HepG2 (cell line): ENCODE data around the gene OCSTAMP. TPM values are rescaled to one million over a fixed set of nuclear protein-coding genes. Genes with fewer than 3 reads are reported as not detected.

ENCODE experiments used
- AGO2 ChIP-seq: fragments of 200-400 bp; formaldehyde crosslinking; optimal IDR thresholded peaks from 2 replicates; pipeline ENCODE3; 2017; ENCODE audit warnings: mild to moderate bottlenecking, low read depth, low read length, moderate library complexity
- FOXO1 ChIP-seq: sonication (generic); formaldehyde crosslinking; IDR thresholded peaks from 2 replicates; pipeline ENCODE4 v1.4.0; 2020; ENCODE audit warnings: missing genetic modification reagents
- MEF2D ChIP-seq: sonication (generic); formaldehyde crosslinking; IDR thresholded peaks from 2 replicates; pipeline ENCODE4 v1.5.1; 2020; ENCODE audit warnings: mild to moderate bottlenecking, missing genetic modification reagents
- MLXIP ChIP-seq: sonication (generic); formaldehyde crosslinking; IDR thresholded peaks from 2 replicates; pipeline ENCODE4 v1.9.0; 2021; ENCODE audit warnings: missing genetic modification reagents, borderline replicate concordance
- NFKB2 ChIP-seq: sonication (generic); formaldehyde crosslinking; IDR thresholded peaks from 2 replicates; pipeline ENCODE4 v1.4.0; 2020; ENCODE audit warnings: missing genetic modification reagents, borderline replicate concordance
- PRDM15 ChIP-seq: sonication (generic); formaldehyde crosslinking; IDR thresholded peaks from 2 replicates; pipeline ENCODE4 v1.4.0; 2020; ENCODE audit warnings: missing genetic modification reagents
- SMAD1 ChIP-seq: sonication (generic); formaldehyde crosslinking; IDR thresholded peaks from 2 replicates; pipeline ENCODE4 v1.4.0; 2020; ENCODE audit warnings: missing genetic modification reagents, low read depth, mild to moderate bottlenecking, borderline replicate concordance
- TAF15 ChIP-seq: fragments of 200-400 bp; formaldehyde crosslinking; IDR thresholded peaks from one replicate; pipeline ENCODE4 v1.6.1; 2018; ENCODE audit warnings: mild to moderate bottlenecking, low read depth, low read length; ENCODE audit not compliant: poor library complexity, severe bottlenecking
- TCF7 ChIP-seq: sonication (generic); IDR thresholded peaks from 2 replicates; pipeline ENCODE4 v1.6.1; 2016; ENCODE audit warnings: antibody characterized with exemption, low read depth
- TFAP4 ChIP-seq: sonication (generic); IDR thresholded peaks from 2 replicates; pipeline ENCODE4 v1.6.1; 2016; ENCODE audit warnings: low read depth, borderline replicate concordance
- XBP1 ChIP-seq: sonication (generic); formaldehyde crosslinking; IDR thresholded peaks from 2 replicates; pipeline ENCODE4 v1.5.0; 2020; ENCODE audit warnings: missing genetic modification reagents
- ZNF333 ChIP-seq: sonication (generic); formaldehyde crosslinking; IDR thresholded peaks from 2 replicates; pipeline ENCODE4 v1.4.0; 2020; ENCODE audit warnings: mild to moderate bottlenecking, missing genetic modification reagents, borderline replicate concordance
- polyA plus RNA-seq, 8 experiments: library from polyadenylated mRNA; depleted of rRNA in 3 of 8; stranded (reverse) in 7 of 8; unstranded in 1 of 8; fragments of >200 nt; fragmentation: Illumina TruSeq in 4 of 8; extraction: Trizol in 4 of 8; gene quantifications; 2 replicates each; pipeline versions ENCODE4 v1.2.1 to v1.2.3, GENCODE V29; 2011 to 2016; ENCODE audit warnings: low read depth in 4 of 8, missing spikeins in 1 of 8, mixed read lengths in 1 of 8; ENCODE audit not compliant: insufficient read depth in 1 of 8
- total RNA-seq, 5 experiments: library from RNA; depleted of rRNA; stranded (reverse); fragments of >200 nt; fragmentation: Illumina TruSeq; extraction: Trizol; gene quantifications; 2 replicates each; pipeline ENCODE4 v1.2.3, GENCODE V29; 2016; ENCODE audit warnings: low read depth in 1 of 5
- TF ChIP-seq, protein P1 (sequence below): sonication (generic); formaldehyde crosslinking; IDR thresholded peaks from 2 replicates; pipeline ENCODE4 v1.4.0; 2020; ENCODE audit warnings: missing genetic modification reagents, mild to moderate bottlenecking, borderline replicate concordance
- TF ChIP-seq, protein P2 (sequence below): sonication (generic); formaldehyde crosslinking; IDR thresholded peaks from 2 replicates; pipeline ENCODE4 v1.5.1; 2020; ENCODE audit warnings: mild to moderate bottlenecking, missing genetic modification reagents, moderate library complexity

Gene OCSTAMP
- total and polyA plus RNA-seq, 2 of the 13 experiments (the other 11 are each of a cell fraction or from before 2014, with no cell fraction given) = not detected

GRCh38 chr20:46558511-46558959 lies 8.1 kb upstream of the OCSTAMP start (continued):
- TF ChIP-seq, protein P1, sequence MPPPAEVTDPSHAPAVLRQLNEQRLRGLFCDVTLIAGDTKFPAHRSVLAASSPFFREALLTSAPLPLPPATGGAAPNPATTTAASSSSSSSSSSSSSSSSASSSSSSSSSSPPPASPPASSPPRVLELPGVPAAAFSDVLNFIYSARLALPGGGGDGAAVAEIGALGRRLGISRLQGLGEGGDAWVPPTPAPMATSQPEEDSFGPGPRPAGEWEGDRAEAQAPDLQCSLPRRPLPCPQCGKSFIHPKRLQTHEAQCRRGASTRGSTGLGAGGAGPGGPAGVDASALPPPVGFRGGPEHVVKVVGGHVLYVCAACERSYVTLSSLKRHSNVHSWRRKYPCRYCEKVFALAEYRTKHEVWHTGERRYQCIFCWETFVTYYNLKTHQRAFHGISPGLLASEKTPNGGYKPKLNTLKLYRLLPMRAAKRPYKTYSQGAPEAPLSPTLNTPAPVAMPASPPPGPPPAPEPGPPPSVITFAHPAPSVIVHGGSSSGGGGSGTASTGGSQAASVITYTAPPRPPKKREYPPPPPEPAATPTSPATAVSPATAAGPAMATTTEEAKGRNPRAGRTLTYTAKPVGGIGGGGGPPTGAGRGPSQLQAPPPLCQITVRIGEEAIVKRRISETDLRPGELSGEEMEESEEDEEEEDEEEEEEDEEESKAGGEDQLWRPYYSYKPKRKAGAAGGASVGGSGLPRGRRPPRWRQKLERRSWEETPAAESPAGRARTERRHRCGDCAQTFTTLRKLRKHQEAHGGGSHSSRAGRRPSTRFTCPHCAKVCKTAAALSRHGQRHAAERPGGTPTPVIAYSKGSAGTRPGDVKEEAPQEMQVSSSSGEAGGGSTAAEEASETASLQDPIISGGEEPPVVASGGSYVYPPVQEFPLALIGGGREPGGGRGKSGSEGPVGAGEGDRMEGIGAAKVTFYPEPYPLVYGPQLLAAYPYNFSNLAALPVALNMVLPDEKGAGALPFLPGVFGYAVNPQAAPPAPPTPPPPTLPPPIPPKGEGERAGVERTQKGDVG (CRISPR knock-in tag) = 0 out of 2 replicates have a peak, but pooled peaks have one; percentile 64
- no peak for TF ChIP-seq NFKB2 (CRISPR knock-in tag)
- TF ChIP-seq MLXIP = no peak
- TF ChIP-seq ZNF333 = no peak
- TF ChIP-seq PRDM15 (CRISPR knock-in tag) = no peak
- TF ChIP-seq, protein P2, sequence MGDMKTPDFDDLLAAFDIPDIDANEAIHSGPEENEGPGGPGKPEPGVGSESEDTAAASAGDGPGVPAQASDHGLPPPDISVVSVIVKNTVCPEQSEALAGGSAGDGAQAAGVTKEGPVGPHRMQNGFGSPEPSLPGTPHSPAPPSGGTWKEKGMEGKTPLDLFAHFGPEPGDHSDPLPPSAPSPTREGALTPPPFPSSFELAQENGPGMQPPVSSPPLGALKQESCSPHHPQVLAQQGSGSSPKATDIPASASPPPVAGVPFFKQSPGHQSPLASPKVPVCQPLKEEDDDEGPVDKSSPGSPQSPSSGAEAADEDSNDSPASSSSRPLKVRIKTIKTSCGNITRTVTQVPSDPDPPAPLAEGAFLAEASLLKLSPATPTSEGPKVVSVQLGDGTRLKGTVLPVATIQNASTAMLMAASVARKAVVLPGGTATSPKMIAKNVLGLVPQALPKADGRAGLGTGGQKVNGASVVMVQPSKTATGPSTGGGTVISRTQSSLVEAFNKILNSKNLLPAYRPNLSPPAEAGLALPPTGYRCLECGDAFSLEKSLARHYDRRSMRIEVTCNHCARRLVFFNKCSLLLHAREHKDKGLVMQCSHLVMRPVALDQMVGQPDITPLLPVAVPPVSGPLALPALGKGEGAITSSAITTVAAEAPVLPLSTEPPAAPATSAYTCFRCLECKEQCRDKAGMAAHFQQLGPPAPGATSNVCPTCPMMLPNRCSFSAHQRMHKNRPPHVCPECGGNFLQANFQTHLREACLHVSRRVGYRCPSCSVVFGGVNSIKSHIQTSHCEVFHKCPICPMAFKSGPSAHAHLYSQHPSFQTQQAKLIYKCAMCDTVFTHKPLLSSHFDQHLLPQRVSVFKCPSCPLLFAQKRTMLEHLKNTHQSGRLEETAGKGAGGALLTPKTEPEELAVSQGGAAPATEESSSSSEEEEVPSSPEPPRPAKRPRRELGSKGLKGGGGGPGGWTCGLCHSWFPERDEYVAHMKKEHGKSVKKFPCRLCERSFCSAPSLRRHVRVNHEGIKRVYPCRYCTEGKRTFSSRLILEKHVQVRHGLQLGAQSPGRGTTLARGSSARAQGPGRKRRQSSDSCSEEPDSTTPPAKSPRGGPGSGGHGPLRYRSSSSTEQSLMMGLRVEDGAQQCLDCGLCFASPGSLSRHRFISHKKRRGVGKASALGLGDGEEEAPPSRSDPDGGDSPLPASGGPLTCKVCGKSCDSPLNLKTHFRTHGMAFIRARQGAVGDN (CRISPR knock-in tag) = peak; percentile 65
- no peak for TF ChIP-seq AGO2
- TF ChIP-seq TFAP4 = peak; percentile 94; the same call in 1 of the 2 replicates
- TF ChIP-seq XBP1 (CRISPR knock-in tag) = no peak
- 0 out of 2 replicates have a peak, but pooled peaks have one; percentile 47 for TF ChIP-seq FOXO1 (CRISPR knock-in tag)
- TF ChIP-seq TAF15 = no peak
- no peak for TF ChIP-seq SMAD1 (CRISPR knock-in tag)
- TF ChIP-seq TCF7 = no peak
- TF ChIP-seq MEF2D (CRISPR knock-in tag) = peak; percentile 47; the same call in 1 of the 2 replicates
